HG03342 (cell line): ENCODE measurements around the gene SMC3.
A peak's percentile ranks its signal among the peaks of the same experiment; 100 is the strongest.

ENCODE experiments used
- ATAC-seq: cut with Tn5 transposase; IDR thresholded peaks from one replicate; pipeline ENCODE4 v1.9.1; 2021; ENCODE audit warnings: mild to moderate bottlenecking, moderate library complexity; ENCODE audit not compliant: unreplicated experiment

The SMC3 gene

GRCh38 chr10:110643035-110643652 lies 75.6 kb downstream of the SMC3 start:
- ATAC-seq = no peak

GRCh38 chr10:110643653-110644597 lies 76.4 kb downstream of the SMC3 start, which contains the start of gene RBM20:
Gene RBM20 (plus strand): TSS chr10:110644336. CDS start chr10:110644455, 119 bp downstream.
- ATAC-seq = no peak

- ATAC-seq = no peak
Observed at GRCh38 chr10:110644598-110645462, 77.3 kb downstream of the SMC3 start.

- no peak for ATAC-seq
Observed at GRCh38 chr10:110646417-110647135, 79.1 kb downstream of the SMC3 start.

GRCh38 chr10:110647136-110647430 lies 79.6 kb downstream of the SMC3 start:
- ATAC-seq = no peak

- no peak for ATAC-seq
Observed at GRCh38 chr10:110648692-110649346, 81.3 kb downstream of the SMC3 start.

GRCh38 chr10:110649347-110650264 lies 82.1 kb downstream of the SMC3 start:
- no peak for ATAC-seq

GRCh38 chr10:110650265-110650668 lies 82.8 kb downstream of the SMC3 start:
- no peak for ATAC-seq

GRCh38 chr10:110651044-110651958 lies 83.8 kb downstream of the SMC3 start:
- ATAC-seq = peak; percentile 80

GRCh38 chr10:110652475-110653118 lies 85.1 kb downstream of the SMC3 start:
- ATAC-seq = no peak
